CD4-positive, alpha-beta T cell treated with Interleukin-17A for 1 hour (primary cell): ENCODE measurements around the gene ARMH3.

ENCODE experiments used
- DNase-seq: peaks from one replicate; pipeline ENCODE4 v3.0.0-alpha.2; 2020

The ARMH3 gene

GRCh38 chr10:101892782-101893391 lies 163.1 kb downstream of the ARMH3 start:
- no peak for DNase-seq

- peak; percentile 69 for DNase-seq
Measured at GRCh38 chr10:101889256-101890210, 166.4 kb downstream of the ARMH3 start.

- DNase-seq: no peak
Measured at GRCh38 chr10:101888251-101888949, 167.6 kb downstream of the ARMH3 start.

- no peak for DNase-seq
Measured at GRCh38 chr10:101887775-101888174, 168.2 kb downstream of the ARMH3 start.

- DNase-seq: no peak
Measured at GRCh38 chr10:101886521-101887312, 169.3 kb downstream of the ARMH3 start.

- DNase-seq: no peak
Measured at GRCh38 chr10:101881036-101881774, 174.8 kb downstream of the ARMH3 start.

- DNase-seq: no peak
Measured at GRCh38 chr10:101880232-101880573, 175.8 kb downstream of the ARMH3 start.

- no peak for DNase-seq
Measured at GRCh38 chr10:101879456-101880231, 176.3 kb downstream of the ARMH3 start.

- DNase-seq: no peak
Measured at GRCh38 chr10:101878869-101879268, 177.1 kb downstream of the ARMH3 start.

GRCh38 chr10:101875068-101875688 lies 180.8 kb downstream of the ARMH3 start:
- no peak for DNase-seq

GRCh38 chr10:101874252-101874651 lies 181.7 kb downstream of the ARMH3 start:
- DNase-seq: no peak

GRCh38 chr10:101867931-101868330 lies 188.0 kb downstream of the ARMH3 start:
- no peak for DNase-seq

- no peak for DNase-seq
Measured at GRCh38 chr10:101859530-101859929, 196.4 kb downstream of the ARMH3 start.

GRCh38 chr10:101858723-101859500 lies 197.1 kb downstream of the ARMH3 start:
- no peak for DNase-seq

- no peak for DNase-seq
Measured at GRCh38 chr10:101857802-101858476, 198.0 kb downstream of the ARMH3 start.

- no peak for DNase-seq
Measured at GRCh38 chr10:101856626-101857025, 199.3 kb downstream of the ARMH3 start.

GRCh38 chr10:101851411-101852116 lies 204.4 kb downstream of the ARMH3 start:
- DNase-seq: no peak

- no peak for DNase-seq
Measured at GRCh38 chr10:101850749-101851148, 205.2 kb downstream of the ARMH3 start.

- DNase-seq: no peak
Measured at GRCh38 chr10:101848894-101849351, 207.1 kb downstream of the ARMH3 start.
